Stomach smooth muscle (tissue), 2 donors: ENCODE data around the gene MRM3.
"Not testable (repeated sequence)": the region's sequence is repeated elsewhere in the genome, so short reads cannot be mapped to it uniquely, and the experiment has no call there.

Experiments
- H3K27ac ChIP-seq: one replicate; pipeline ENCODE4 v1.7.0; 2013; ENCODE audit warnings: mild to moderate bottlenecking, low read length, inconsistent platforms
- H3K27me3 ChIP-seq, 2 donors: one replicate each; pipeline ENCODE4 v1.7.0; 2013; ENCODE audit warnings: low read length in 2 of 2; ENCODE audit not compliant: insufficient read depth in 2 of 2, control insufficient read depth in 1 of 2
- H3K36me3 ChIP-seq, 2 donors: one replicate each; pipeline ENCODE4 v1.7.0; 2013; ENCODE audit warnings: low read length in 2 of 2; ENCODE audit not compliant: control insufficient read depth in 2 of 2, insufficient read depth in 2 of 2
- H3K4me1 ChIP-seq: one replicate; pipeline ENCODE4 v1.7.0; 2013; ENCODE audit warnings: low read length; ENCODE audit not compliant: control insufficient read depth, insufficient read depth
- H3K4me3 ChIP-seq, 2 donors: one replicate each; pipeline ENCODE4 v1.7.0; 2013; ENCODE audit warnings: low read length in 2 of 2
- H3K9ac ChIP-seq, 2 donors: one replicate each; pipeline ENCODE4 v1.7.0; 2013; ENCODE audit warnings: low read length in 2 of 2, mild to moderate bottlenecking in 1 of 2
- H3K9me3 ChIP-seq, 2 donors: one replicate each; pipeline ENCODE4 v1.7.0; 2013; ENCODE audit warnings: low read length in 2 of 2; ENCODE audit not compliant: control insufficient read depth in 2 of 2
- donor health status: healthy.
- donor health status: Pancreatic carcinoma.

Gene MRM3

GRCh38 chr17:796609-797008, 14.5 kb downstream of the MRM3 start:
- Histone ChIP-seq H3K4me3 (no peak overlapping the region), H3K27ac (peak overlapping the region; percentile 11), H3K4me1 (peaks cover 23% of the 10 kb centered on the region)

GRCh38 chr17:797236-797840, 15.2 kb downstream of the MRM3 start:
- Histone ChIP-seq H3K4me1 (peaks cover 16% of the 10 kb centered on the region), H3K27ac (peak overlapping the region; percentile 11), H3K9me3 (no peaks in the 10 kb centered on the region), H3K36me3 (peaks cover 5 to 14% of the 10 kb centered on the region in 2 donors), H3K9ac (no peak overlapping the region), H3K4me3 (no peak overlapping the region), H3K27me3 (no peaks in the 10 kb centered on the region)

More at GRCh38 chr17:796609-797008, 14.5 kb downstream of the MRM3 start:
- H3K27me3 ChIP-seq, result no peaks in the 10 kb centered on the region
- no peak overlapping the region for H3K9ac ChIP-seq
- H3K9me3 ChIP-seq, result no peaks in the 10 kb centered on the region
- peaks cover 12 to 18% of the 10 kb centered on the region in 2 donors for H3K36me3 ChIP-seq

GRCh38 chr17:798246-798645, 16.1 kb downstream of the MRM3 start:
- Histone ChIP-seq H3K4me1 (peaks cover 13% of the 10 kb centered on the region), H3K27ac (no peak overlapping the region)

GRCh38 chr17:799261-799660, 17.1 kb downstream of the MRM3 start:
- H3K9me3 ChIP-seq, result no peaks in the 10 kb centered on the region
- peaks cover 8 to 18% of the 10 kb centered on the region in 2 donors for H3K36me3 ChIP-seq
- peaks cover 7% of the 10 kb centered on the region for H3K4me1 ChIP-seq
- no peak overlapping the region for H3K27ac ChIP-seq
- no peak overlapping the region for H3K9ac ChIP-seq
- H3K27me3 ChIP-seq, result no peaks in the 10 kb centered on the region
- no peak overlapping the region for H3K4me3 ChIP-seq

More at GRCh38 chr17:798246-798645, 16.1 kb downstream of the MRM3 start:
- no peak overlapping the region for H3K4me3 ChIP-seq
- H3K9me3 ChIP-seq, result no peaks in the 10 kb centered on the region
- H3K27me3 ChIP-seq, result no peaks in the 10 kb centered on the region
- H3K9ac ChIP-seq, result no peak overlapping the region
- H3K36me3 ChIP-seq, result peaks cover 4 to 14% of the 10 kb centered on the region in 2 donors

- Histone ChIP-seq H3K9ac (no peak overlapping the region), H3K36me3 (peaks cover 8 to 18% of the 10 kb centered on the region in 2 donors), H3K27ac (no peak overlapping the region), H3K4me1 (no peaks in the 10 kb centered on the region), H3K9me3 (no peaks in the 10 kb centered on the region), H3K27me3 (no peaks in the 10 kb centered on the region), H3K4me3 (no peak overlapping the region)
Observed at GRCh38 chr17:800446-801242, 18.5 kb downstream of the MRM3 start.

- Histone ChIP-seq H3K27ac (no peak overlapping the region), H3K27me3 (no peaks in the 10 kb centered on the region), H3K4me3 (no peak overlapping the region), H3K9ac (no peak overlapping the region), H3K9me3 (no peaks in the 10 kb centered on the region), H3K4me1 (no peaks in the 10 kb centered on the region), H3K36me3 (peaks cover 8 to 18% of the 10 kb centered on the region in 2 donors)
Observed at GRCh38 chr17:801660-802059, 19.5 kb downstream of the MRM3 start.

- no peak overlapping the region for H3K27ac ChIP-seq
- H3K36me3 ChIP-seq, result peaks cover 8 to 18% of the 10 kb centered on the region in 2 donors
- no peaks in the 10 kb centered on the region for H3K4me1 ChIP-seq
- no peak overlapping the region for H3K4me3 ChIP-seq
- H3K27me3 ChIP-seq, result no peaks in the 10 kb centered on the region
- no peaks in the 10 kb centered on the region for H3K9me3 ChIP-seq
- no peak overlapping the region for H3K9ac ChIP-seq
Observed at GRCh38 chr17:802481-802880, 20.3 kb downstream of the MRM3 start.

GRCh38 chr17:802901-803881, 21.0 kb downstream of the MRM3 start:
- Histone ChIP-seq H3K27me3 (no peaks in the 10 kb centered on the region), H3K9me3 (no peaks in the 10 kb centered on the region), H3K27ac (no peak overlapping the region), H3K36me3 (peaks cover 8 to 18% of the 10 kb centered on the region in 2 donors), H3K4me3 (no peak overlapping the region), H3K9ac (no peak overlapping the region), H3K4me1 (no peaks in the 10 kb centered on the region)

- H3K4me1 ChIP-seq, result no peaks in the 10 kb centered on the region
- no peaks in the 10 kb centered on the region for H3K27me3 ChIP-seq
- no peaks in the 10 kb centered on the region for H3K9me3 ChIP-seq
- H3K27ac ChIP-seq, result no peak overlapping the region
- no peak overlapping the region for H3K9ac ChIP-seq
- peaks cover 13 to 19% of the 10 kb centered on the region in 2 donors for H3K36me3 ChIP-seq
- no peak overlapping the region for H3K4me3 ChIP-seq
Observed at GRCh38 chr17:804541-805435, 22.6 kb downstream of the MRM3 start.

- not testable (repeated sequence) for H3K27ac ChIP-seq, H3K9ac ChIP-seq, H3K4me3 ChIP-seq, H3K9me3 ChIP-seq, H3K27me3 ChIP-seq, H3K4me1 ChIP-seq
- H3K36me3 ChIP-seq, result peaks cover 10 to 15% of the 10 kb centered on the region in 2 donors
Observed at GRCh38 chr17:805886-806285, 23.7 kb downstream of the MRM3 start.
